IPS DF 4.7 (cell line): Measurements from ENCODE around the gene GALNT13.

ENCODE experiments used
- DNase-seq: peaks from one replicate; pipeline ENCODE4 v3.0.0-alpha.2; 2013; ENCODE audit warnings: low spot score; ENCODE audit errors: extremely low read depth

GALNT13 gene

DNA sequence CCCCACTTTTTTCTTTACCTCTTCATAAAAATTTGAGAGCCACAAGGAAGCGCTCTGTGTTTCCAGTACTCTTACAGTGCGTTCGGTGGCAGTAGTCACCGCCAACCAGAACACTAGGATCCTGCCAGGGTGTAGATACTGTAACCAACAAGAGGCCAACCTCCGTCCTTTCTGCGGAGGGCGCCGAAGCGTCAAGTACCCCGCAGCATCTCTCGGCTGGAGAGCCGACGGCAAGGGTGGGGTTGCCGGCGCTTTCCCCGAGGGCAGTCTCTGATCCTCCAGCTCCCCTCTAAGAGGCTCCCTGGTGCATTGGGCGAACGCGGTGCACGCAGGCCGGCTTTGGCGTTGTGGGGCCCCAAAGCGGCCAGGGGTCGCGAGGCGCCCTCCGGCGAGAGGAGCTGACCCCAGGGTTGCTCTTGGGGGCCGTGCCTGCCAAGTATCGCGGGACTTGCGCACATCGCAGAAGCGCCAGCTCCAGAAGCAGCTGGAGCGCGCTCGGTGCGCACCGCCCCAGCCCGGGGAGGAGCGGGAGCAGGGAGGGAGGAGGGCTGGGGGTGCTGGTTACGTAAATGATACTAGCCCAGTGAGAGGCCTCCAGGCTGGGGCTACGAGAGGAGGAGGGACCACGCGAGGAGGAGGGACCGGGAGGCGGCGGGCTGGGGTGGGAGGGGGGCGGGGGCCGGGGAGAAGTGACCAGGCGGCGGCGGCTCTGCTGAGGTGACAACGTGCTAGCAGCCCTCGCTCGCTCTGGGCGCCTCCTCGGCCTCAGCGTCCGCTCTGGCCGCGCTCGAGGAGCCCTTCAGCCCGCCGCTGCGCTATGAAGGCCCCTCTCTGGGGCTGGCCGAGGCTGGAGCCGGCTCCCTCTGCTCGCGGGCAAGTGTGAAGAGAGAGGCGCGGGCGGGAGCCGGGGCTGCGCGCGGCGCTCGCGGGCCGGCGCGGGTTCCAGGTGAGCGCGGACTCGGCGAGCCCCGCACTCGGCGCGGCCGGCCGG, at the start of gene GALNT13:
Gene GALNT13, plus strand, starts transcription at position 692 of the 991 bp plus-strand sequence.
- no peak for DNase-seq

DNA sequence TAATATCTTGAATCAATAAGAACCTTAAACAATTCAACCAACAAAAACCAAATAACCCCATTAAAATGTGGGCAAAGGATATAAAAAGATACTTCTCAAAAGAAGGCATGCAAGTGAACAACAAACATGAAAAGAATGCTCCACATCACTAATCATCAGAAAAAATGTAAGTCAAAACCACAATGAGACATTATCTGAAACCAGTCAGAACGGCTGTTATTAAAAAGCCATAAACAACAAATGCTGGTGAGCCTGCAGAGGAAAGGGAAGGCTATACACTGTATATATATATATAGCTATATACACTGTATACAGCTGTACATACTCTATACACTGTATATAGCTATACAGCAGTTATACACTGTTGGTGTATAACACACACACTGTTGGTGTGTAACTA, 47.8 kb upstream of the GALNT13 start:
- no peak for DNase-seq

DNA sequence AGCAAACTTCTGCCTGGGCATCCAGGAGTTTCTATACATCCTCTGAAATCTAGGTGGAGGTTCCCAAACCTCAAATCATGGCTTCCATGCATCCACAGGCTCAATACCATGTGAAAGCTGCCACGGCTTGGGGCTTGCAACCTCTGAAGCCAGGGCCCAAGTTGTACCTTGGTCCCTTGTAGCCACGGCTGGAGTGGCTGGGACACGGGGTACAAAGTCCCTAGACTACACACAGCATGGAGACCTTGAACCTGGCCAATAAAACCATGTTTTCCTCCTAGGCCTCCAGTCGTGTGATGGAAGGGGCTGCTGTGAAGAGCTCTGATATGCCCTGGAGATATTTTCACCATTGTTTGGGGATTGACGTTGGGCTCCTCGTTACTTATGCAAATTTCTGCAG, 43.4 kb upstream of the GALNT13 start:
- no peak for DNase-seq

DNA sequence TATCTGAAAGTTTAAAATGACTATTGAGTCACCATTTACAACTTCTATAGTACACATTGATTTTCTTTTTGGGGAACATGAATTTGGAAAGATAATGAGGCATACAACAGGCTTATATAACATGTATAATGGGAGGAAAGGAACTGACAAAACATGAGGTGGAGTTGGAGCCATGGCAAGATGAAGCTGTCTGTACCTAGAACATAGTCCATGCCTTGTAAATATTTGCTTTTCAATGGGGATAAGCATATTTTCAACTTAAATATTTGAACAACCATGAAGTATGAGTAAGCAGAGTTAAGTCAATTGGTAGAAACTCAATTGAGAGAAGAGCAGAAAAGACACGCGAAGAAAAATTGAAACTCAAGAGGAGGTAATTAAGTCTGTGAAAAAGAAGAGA, 37.1 kb upstream of the GALNT13 start:
- DNase-seq, result no peak

GRCh38 chr2:153858250-153858649, 13.5 kb upstream of the GALNT13 start:
- no peak for DNase-seq

DNA sequence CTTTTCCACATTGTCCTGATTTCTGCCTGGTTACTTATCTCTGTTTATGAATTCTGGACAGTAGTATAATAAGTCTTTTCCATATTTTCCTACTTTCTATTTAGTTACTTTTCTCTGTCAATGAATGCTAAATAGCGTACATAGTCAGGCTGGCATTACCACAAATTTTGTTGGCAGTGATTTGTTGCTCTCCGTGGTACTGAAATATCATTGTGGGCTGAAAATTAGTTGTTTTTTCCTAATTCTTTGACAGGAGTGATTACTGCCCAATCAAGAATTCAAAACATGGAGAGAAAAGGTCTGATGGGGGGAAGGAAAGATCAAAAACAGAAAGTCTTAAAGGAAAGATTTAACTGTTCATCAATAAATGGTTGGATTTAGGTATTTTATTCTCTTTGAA, 7.7 kb upstream of the GALNT13 start:
- DNase-seq, result no peak

GRCh38 chr2:153866595-153866994, 5.1 kb upstream of the GALNT13 start:
- DNase-seq, result no peak

DNA sequence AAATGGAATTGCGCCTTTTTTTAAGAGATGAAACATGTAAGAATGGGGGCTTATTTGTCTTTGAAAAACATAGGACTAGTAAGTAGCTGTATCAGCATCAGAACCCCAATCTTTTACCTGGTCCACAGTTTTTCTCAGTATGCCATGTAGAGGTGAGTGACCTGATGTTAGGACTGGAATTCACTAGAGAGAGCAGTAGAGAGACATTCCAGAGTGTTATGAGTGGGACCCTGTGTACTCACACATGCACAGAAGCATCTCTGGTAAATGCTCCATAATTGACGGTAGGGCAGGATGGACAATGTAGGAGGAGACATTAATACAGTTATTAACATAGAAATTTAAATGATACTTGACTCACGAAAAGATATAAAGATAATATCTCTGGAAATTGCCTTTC, 1.4 kb upstream of the GALNT13 start:
- no peak for DNase-seq

- no peak for DNase-seq
Measured at GRCh38 chr2:153872311-153873051, 759 bp downstream of the GALNT13 start.

GRCh38 chr2:153873052-153874048, 1.6 kb downstream of the GALNT13 start:
- no peak for DNase-seq

GRCh38 chr2:153875801-153876466, 4.2 kb downstream of the GALNT13 start:
- no peak for DNase-seq

GRCh38 chr2:153880926-153881325, 9.2 kb downstream of the GALNT13 start:
- no peak for DNase-seq

DNA sequence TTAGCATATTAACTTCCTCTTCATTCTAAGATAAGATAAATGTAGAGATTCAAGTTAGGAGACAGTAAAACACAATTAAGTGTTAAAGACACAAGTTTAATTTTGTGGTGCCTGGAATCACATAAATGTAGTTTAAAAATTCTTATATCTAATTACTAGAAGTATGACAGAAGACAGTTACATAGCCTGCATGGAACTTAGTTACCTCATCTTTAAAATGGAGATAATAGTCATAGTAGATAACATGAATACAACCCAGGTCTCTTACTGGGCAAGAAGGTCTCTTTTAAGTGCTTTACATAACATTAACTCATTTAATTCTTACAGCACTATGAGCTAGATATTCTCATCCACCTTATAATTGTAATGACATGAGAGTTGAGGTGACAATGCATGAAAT, 15.1 kb downstream of the GALNT13 start:
- DNase-seq, result no peak

GRCh38 chr2:153890576-153890975, 18.9 kb downstream of the GALNT13 start:
- DNase-seq, result no peak

- DNase-seq, result no peak
Measured at GRCh38 chr2:153891051-153891450, 19.3 kb downstream of the GALNT13 start.

GRCh38 chr2:153912798-153913396, 41.2 kb downstream of the GALNT13 start:
- no peak for DNase-seq

- DNase-seq, result no peak
Measured at GRCh38 chr2:153917570-153917969, 45.8 kb downstream of the GALNT13 start.

- DNase-seq, result no peak
Measured at GRCh38 chr2:153935511-153935910, 63.8 kb downstream of the GALNT13 start.

DNA sequence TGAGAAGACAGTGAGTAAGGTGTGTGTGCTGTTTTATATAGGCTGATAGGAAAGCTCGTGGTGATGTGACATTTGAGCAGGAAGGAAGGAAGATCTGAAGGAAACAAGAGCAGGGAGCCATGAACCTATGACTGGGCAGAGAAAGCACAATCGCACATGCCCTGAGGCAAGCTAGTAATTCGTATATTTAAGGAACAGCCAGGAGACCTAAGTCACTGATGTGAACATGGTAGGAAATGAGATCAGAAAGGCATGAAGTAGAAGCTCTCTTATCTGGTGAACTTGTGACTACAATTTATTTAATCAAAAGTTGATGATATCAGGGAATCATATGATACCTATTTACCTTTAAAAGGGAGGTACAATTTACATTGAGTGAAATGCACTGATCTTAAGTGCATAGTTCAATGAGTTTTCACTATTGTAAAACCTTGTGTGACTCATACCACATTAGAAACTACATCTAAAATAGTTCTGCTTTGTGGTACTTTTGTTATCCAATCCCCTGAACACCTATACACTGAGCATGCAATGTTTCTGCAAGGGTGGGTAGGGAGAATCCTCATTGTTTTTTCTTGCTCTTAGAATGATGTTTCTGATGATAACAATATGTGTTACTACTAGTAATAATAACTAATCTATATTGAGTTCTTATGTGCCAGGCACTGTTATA, 67.5 kb downstream of the GALNT13 start:
- no peak for DNase-seq

GRCh38 chr2:153940511-153940910, 68.8 kb downstream of the GALNT13 start:
- no peak for DNase-seq
